ENCODE results near the gene IGSF23. TPM values are rescaled to one million over a fixed set of nuclear protein-coding genes. Genes with fewer than 3 reads are reported as not detected.

Gene IGSF23
- total RNA-seq, 1 donor from 2014 or later, result not detected

GRCh38 chr19:44671400-44671799 is 58.0 kb downstream of the IGSF23 start, which contains the start of gene CEACAM19:
Gene CEACAM19, plus strand, starts transcription at chr19:44671482. Its CDS starts 450 bp downstream, at chr19:44671932.
- Mint-ChIP-seq H3K4me1 (ENCODE audit: unreplicated experiment) (no peaks in the 10 kb centered on the region), H3K36me3 (ENCODE audit: low read depth, unreplicated experiment) (no peaks in the 10 kb centered on the region), H3K9me3 (ENCODE audit: unreplicated experiment) (no peaks in the 10 kb centered on the region), H3K27me3 (ENCODE audit: unreplicated experiment) (peaks cover 2% of the 10 kb centered on the region), H3K27ac (ENCODE audit: unreplicated experiment) (no peak within 1 kb of the TSS), H3K4me3 (ENCODE audit: unreplicated experiment) (no peak within 1 kb of the TSS)
- no peak for DNase-seq (ENCODE audit: low spot score)
- TF ChIP-seq CTCF (IDR thresholded peaks at IDR 0.05; ENCODE audit: unreplicated experiment), result no peak

GRCh38 chr19:44672226-44672625 is 58.9 kb downstream of the IGSF23 start:
- no peaks in the 10 kb centered on the region for H3K4me1 Mint-ChIP-seq (ENCODE audit: unreplicated experiment)
- H3K9me3 Mint-ChIP-seq (ENCODE audit: unreplicated experiment), result no peaks in the 10 kb centered on the region
- no peak overlapping the region for H3K4me3 Mint-ChIP-seq (ENCODE audit: unreplicated experiment)
- H3K27ac Mint-ChIP-seq (ENCODE audit: unreplicated experiment), result no peak overlapping the region
- no peaks in the 10 kb centered on the region for H3K36me3 Mint-ChIP-seq (ENCODE audit: low read depth, unreplicated experiment)
- TF ChIP-seq CTCF (IDR thresholded peaks at IDR 0.05; ENCODE audit: unreplicated experiment), result no peak
- peaks cover 2% of the 10 kb centered on the region for H3K27me3 Mint-ChIP-seq (ENCODE audit: unreplicated experiment)
- no peak for DNase-seq (ENCODE audit: low spot score)

DNA sequence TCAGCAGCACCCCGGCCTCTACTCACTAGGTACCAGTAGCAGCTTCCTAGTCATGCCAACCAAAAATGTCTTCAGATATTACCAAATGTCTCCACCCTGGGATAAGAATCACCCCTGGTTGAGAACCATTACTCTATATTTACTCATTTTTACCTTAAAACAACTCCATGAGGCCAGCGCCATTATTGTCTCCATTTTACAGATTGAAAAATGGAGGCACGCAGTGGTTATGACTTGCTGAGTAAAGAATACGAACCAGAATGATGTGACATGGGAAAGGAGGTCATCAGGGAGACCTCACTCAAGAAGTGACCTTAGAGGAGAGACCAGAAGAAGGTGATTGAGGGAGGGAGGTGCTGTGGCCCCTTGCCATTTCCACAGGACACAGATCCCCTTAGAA is 60.1 kb downstream of the IGSF23 start:
- H3K27ac Mint-ChIP-seq (ENCODE audit: unreplicated experiment), result no peak overlapping the region
- no peaks in the 10 kb centered on the region for H3K4me1 Mint-ChIP-seq (ENCODE audit: unreplicated experiment)
- no peaks in the 10 kb centered on the region for H3K9me3 Mint-ChIP-seq (ENCODE audit: unreplicated experiment)
- H3K36me3 Mint-ChIP-seq (ENCODE audit: low read depth, unreplicated experiment), result no peaks in the 10 kb centered on the region
- DNase-seq (ENCODE audit: low spot score), result no peak
- peaks cover 2% of the 10 kb centered on the region for H3K27me3 Mint-ChIP-seq (ENCODE audit: unreplicated experiment)
- no peak overlapping the region for H3K4me3 Mint-ChIP-seq (ENCODE audit: unreplicated experiment)
- no peak for TF ChIP-seq CTCF (IDR thresholded peaks at IDR 0.05; ENCODE audit: unreplicated experiment)

DNA sequence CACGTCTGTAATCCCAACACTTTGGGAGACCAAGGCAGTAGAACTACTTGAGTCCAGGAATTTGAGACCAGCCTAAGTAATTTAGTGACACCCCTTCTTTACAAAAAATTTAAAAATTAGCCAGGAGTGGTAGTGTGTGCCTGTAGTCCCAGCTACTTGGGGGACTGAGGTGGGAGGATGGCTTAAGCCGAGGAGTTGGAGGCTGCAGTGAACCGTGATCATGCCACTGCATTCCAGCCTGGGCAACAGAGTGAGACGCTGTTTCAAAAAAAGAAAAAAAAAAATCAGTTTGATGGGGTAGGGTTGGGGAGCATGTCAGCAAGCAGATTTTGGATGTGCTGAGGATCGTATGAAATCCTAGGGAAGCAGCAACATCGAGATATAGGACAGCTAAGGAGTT is 62.2 kb downstream of the IGSF23 start:
- Mint-ChIP-seq H3K4me3 (ENCODE audit: unreplicated experiment) (no peak overlapping the region), H3K27me3 (ENCODE audit: unreplicated experiment) (no peaks in the 10 kb centered on the region), H3K9me3 (ENCODE audit: unreplicated experiment) (no peaks in the 10 kb centered on the region)

More for the DNA sequence above, 62.2 kb downstream of the IGSF23 start:
- no peak for TF ChIP-seq CTCF (IDR thresholded peaks at IDR 0.05; ENCODE audit: unreplicated experiment)
- Mint-ChIP-seq H3K27ac (ENCODE audit: unreplicated experiment) (no peak overlapping the region), H3K4me1 (ENCODE audit: unreplicated experiment) (no peaks in the 10 kb centered on the region), H3K36me3 (ENCODE audit: low read depth, unreplicated experiment) (no peaks in the 10 kb centered on the region)
- no peak for DNase-seq (ENCODE audit: low spot score)

All from endothelial cell (in vitro differentiated cells).